Esophagus muscularis mucosa (tissue), 4 donors: ENCODE data around the gene PRDM16.

Experiments used
- EP300 ChIP-seq: sonication (generic); formaldehyde crosslinking; IDR thresholded peaks from one replicate; pipeline ENCODE4 v1.6.1; 2017; ENCODE audit warnings: antibody characterized with exemption
- POLR2A ChIP-seq: fragments of 450-650 bp; IDR thresholded peaks from one replicate; pipeline ENCODE4 v1.6.1; 2017; ENCODE audit warnings: antibody characterized with exemption, moderate library complexity, mild to moderate bottlenecking, low read depth
- POLR2AphosphoS5 ChIP-seq, 2 donors: sonication (generic); formaldehyde crosslinking; IDR thresholded peaks; one replicate each; pipeline ENCODE4 v1.6.1; 2017; ENCODE audit warnings: antibody characterized with exemption in 2 of 2
- TF ChIP-seq, protein P1 (sequence below), 3 experiments: fragments of 200-600 bp in 2 of 3; fragments of 450-650 bp in 1 of 3; sonication (generic) in 2 of 3; IDR thresholded peaks; one replicate each; pipeline ENCODE4 v1.5.1; 2017 to 2019; ENCODE audit warnings: antibody characterized with exemption in 3 of 3, mild to moderate bottlenecking in 2 of 3, moderate library complexity in 1 of 3

DNA sequence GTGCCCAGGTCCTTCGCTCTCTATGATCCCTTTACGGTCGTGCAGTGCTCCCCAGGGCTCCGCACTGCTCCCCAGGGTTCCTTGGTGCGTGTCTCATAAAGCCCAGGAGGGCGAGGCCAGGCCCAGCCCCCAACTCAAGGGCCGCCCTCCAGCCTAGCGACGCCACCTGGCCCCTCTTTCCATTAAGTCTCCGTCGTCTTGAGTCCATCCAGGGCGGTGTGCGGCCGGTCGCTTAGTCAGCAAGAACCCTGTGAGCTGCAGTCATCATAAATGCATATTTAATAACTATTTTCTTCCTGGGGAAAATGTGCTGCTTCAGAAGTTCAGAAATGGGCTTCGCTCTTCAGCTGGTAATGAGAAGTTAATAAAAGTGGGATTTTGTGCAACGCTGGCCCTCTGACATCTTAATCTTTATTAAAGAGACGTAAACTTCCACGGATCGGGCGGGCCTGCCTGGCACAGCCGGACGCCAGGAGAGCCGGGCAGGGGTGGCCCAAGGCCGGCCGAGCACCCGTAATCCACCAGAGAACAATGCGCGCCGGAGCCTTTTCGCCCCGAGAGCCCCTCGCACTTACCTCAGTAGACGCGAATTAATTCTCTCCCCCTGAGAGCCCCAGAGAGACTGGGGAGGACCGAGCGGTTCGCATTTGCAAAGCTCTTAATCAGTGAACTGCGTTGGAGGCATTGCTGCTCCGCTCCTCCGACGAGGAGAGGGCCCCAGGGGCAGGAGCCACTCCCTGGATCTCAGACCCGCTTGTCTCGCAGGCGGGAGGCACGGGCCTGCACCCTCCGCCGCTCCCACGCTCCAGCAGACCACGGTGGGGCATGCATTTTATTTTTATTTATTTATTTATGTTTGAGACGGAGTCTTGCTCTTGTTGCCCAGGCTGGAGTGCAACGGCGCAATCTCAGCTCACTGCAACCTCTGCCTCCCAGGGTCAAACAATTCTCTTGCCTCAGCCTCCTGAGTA lies 197.1 kb downstream of the PRDM16 start:
- TF ChIP-seq EP300 (no peak), POLR2A (no peak), POLR2AphosphoS5 (IDR thresholded peaks at IDR 0.05) (no peak)
- TF ChIP-seq, protein P1, sequence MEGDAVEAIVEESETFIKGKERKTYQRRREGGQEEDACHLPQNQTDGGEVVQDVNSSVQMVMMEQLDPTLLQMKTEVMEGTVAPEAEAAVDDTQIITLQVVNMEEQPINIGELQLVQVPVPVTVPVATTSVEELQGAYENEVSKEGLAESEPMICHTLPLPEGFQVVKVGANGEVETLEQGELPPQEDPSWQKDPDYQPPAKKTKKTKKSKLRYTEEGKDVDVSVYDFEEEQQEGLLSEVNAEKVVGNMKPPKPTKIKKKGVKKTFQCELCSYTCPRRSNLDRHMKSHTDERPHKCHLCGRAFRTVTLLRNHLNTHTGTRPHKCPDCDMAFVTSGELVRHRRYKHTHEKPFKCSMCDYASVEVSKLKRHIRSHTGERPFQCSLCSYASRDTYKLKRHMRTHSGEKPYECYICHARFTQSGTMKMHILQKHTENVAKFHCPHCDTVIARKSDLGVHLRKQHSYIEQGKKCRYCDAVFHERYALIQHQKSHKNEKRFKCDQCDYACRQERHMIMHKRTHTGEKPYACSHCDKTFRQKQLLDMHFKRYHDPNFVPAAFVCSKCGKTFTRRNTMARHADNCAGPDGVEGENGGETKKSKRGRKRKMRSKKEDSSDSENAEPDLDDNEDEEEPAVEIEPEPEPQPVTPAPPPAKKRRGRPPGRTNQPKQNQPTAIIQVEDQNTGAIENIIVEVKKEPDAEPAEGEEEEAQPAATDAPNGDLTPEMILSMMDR (IDR thresholded peaks at IDR 0.05), result no peak
